ENCODE data around the gene GRB10.

GRB10 gene

GRCh38 chr7:50588937-50589336 is 193.8 kb downstream of the GRB10 start:
- H2BK15ac ChIP-seq (ENCODE audit: low read depth, poor library complexity, severe bottlenecking), result no peak overlapping the region
- H2AFZ ChIP-seq (ENCODE audit: low read depth, low read length), result no peak overlapping the region
- 96% methylated on average over 8 of the region's 8 CpGs for WGBS
- peaks cover 17% of the 10 kb centered on the region for H3K4me1 ChIP-seq (ENCODE audit: control insufficient read depth, insufficient read depth, low read depth, low read length)
- H3K14ac ChIP-seq (ENCODE audit: low read length in 2 of 2), result no peak overlapping the region
- no peak overlapping the region for H2BK5ac ChIP-seq (ENCODE audit: low read depth, low read length, poor library complexity, severe bottlenecking)
- no peak overlapping the region for H2AK5ac ChIP-seq (ENCODE audit: low read length, severe bottlenecking)
- no peak overlapping the region for H3K27ac ChIP-seq (ENCODE audit: low read length, poor library complexity, severe bottlenecking)
- peaks cover 8 to 23% of the 10 kb centered on the region in 2 experiments for H3K36me3 ChIP-seq (ENCODE audit: control insufficient read depth in 1 of 2, insufficient read depth in 2 of 2, low read depth in 1 of 2, low read length in 2 of 2)
- no peak overlapping the region for H3K23ac ChIP-seq (ENCODE audit: low read length in 2 of 2)
- no peak overlapping the region for H2BK12ac ChIP-seq (ENCODE audit: low read length in 2 of 2)
- no peak overlapping the region for H4K91ac ChIP-seq (ENCODE audit: low read length)
- no peak overlapping the region for H3K4me2 ChIP-seq (ENCODE audit: low read length, poor library complexity, severe bottlenecking)
- no peak overlapping the region for H4K8ac ChIP-seq (ENCODE audit: low read length)
- H3K79me1 ChIP-seq (replicated peaks; ENCODE audit: low read length, poor library complexity, severe bottlenecking), result peaks cover 2% of the 10 kb centered on the region
- H3K18ac ChIP-seq (ENCODE audit: low read depth in 1 of 2, low read length in 2 of 2), result no peak overlapping the region
- no peak overlapping the region for H3K9ac ChIP-seq (ENCODE audit: low read length)
- DNase-seq, result no peak
- peaks cover 0 to 4% of the 10 kb centered on the region in 2 experiments for H3K27me3 ChIP-seq (ENCODE audit: control insufficient read depth in 1 of 2, insufficient read depth in 1 of 2, low read length in 2 of 2)
- no peak overlapping the region for H3K4me3 ChIP-seq (ENCODE audit: insufficient read depth in 1 of 2, low read depth in 1 of 2, low read length in 2 of 2)
- H3K4ac ChIP-seq (ENCODE audit: low read depth in 1 of 2, low read length in 2 of 2), result no peak overlapping the region
- H2BK120ac ChIP-seq (ENCODE audit: low read depth, low read length), result no peak overlapping the region
- peaks cover 4% of the 10 kb centered on the region for H3K9me3 ChIP-seq (ENCODE audit: control insufficient read depth, low read length)

DNA sequence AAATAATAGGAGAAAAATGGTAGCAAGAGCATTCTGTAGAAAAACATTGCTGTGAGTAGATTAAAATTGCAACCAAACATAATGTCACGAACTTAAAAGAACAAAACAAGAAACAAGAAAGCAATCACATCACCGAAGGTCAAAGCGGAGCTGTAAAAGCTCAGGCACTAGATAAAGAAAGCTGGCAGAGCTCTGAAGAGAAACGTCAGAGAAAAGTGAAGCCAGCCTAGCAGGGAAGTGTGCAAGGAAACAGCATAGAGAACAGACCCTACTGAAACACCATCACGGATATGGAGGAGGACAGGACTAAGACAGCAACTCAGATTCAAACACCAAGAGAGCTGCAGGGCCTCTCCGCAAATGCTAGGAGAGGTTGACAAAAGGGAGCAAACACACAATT is 195.0 kb downstream of the GRB10 start:
- no peak overlapping the region for H2AFZ ChIP-seq (ENCODE audit: low read depth, low read length)
- H2BK5ac ChIP-seq (ENCODE audit: low read depth, low read length, poor library complexity, severe bottlenecking), result no peak overlapping the region
- H3K79me1 ChIP-seq (replicated peaks; ENCODE audit: low read length, poor library complexity, severe bottlenecking), result no peaks in the 10 kb centered on the region
- no peak overlapping the region for H3K27ac ChIP-seq (ENCODE audit: low read length, poor library complexity, severe bottlenecking)
- H3K4me1 ChIP-seq (ENCODE audit: control insufficient read depth, insufficient read depth, low read depth, low read length), result peaks cover 13% of the 10 kb centered on the region
- no peak overlapping the region for H4K8ac ChIP-seq (ENCODE audit: low read length)
- no peak overlapping the region for H2BK15ac ChIP-seq (ENCODE audit: low read depth, poor library complexity, severe bottlenecking)
- DNase-seq, result no peak
- H3K9ac ChIP-seq (ENCODE audit: low read length), result no peak overlapping the region
- H3K14ac ChIP-seq (ENCODE audit: low read length in 2 of 2), result no peak overlapping the region
- no peak overlapping the region for H3K4me2 ChIP-seq (ENCODE audit: low read length, poor library complexity, severe bottlenecking)
- peaks cover 3 to 13% of the 10 kb centered on the region in 2 experiments for H3K36me3 ChIP-seq (ENCODE audit: control insufficient read depth in 1 of 2, insufficient read depth in 2 of 2, low read depth in 1 of 2, low read length in 2 of 2)
- H3K23ac ChIP-seq (ENCODE audit: low read length in 2 of 2), result no peak overlapping the region
- H2AK5ac ChIP-seq (ENCODE audit: low read length, severe bottlenecking), result no peak overlapping the region
- H2BK120ac ChIP-seq (ENCODE audit: low read depth, low read length), result no peak overlapping the region
- peaks cover 0 to 4% of the 10 kb centered on the region in 2 experiments for H3K27me3 ChIP-seq (ENCODE audit: control insufficient read depth in 1 of 2, insufficient read depth in 1 of 2, low read length in 2 of 2)
- no peak overlapping the region for H3K18ac ChIP-seq (ENCODE audit: low read depth in 1 of 2, low read length in 2 of 2)
- no peak overlapping the region for H2BK12ac ChIP-seq (ENCODE audit: low read length in 2 of 2)
- no peak overlapping the region for H4K91ac ChIP-seq (ENCODE audit: low read length)
- H3K4ac ChIP-seq (ENCODE audit: low read depth in 1 of 2, low read length in 2 of 2), result no peak overlapping the region
- no peak overlapping the region for H3K4me3 ChIP-seq (ENCODE audit: insufficient read depth in 1 of 2, low read depth in 1 of 2, low read length in 2 of 2)
- peaks cover 10% of the 10 kb centered on the region for H3K9me3 ChIP-seq (ENCODE audit: control insufficient read depth, low read length)
- WGBS, result 92% methylated on average over 6 of the region's 6 CpGs

- H3K79me1 ChIP-seq (replicated peaks; ENCODE audit: low read length, poor library complexity, severe bottlenecking), result no peaks in the 10 kb centered on the region
- H3K4me2 ChIP-seq (ENCODE audit: low read length, poor library complexity, severe bottlenecking), result no peak overlapping the region
- no peaks in the 10 kb centered on the region for H3K36me3 ChIP-seq (ENCODE audit: control insufficient read depth in 1 of 2, insufficient read depth in 2 of 2, low read depth in 1 of 2, low read length in 2 of 2)
- H3K9me3 ChIP-seq (ENCODE audit: control insufficient read depth, low read length), result peaks cover 10% of the 10 kb centered on the region
- no peak overlapping the region for H2BK5ac ChIP-seq (ENCODE audit: low read depth, low read length, poor library complexity, severe bottlenecking)
- no peak overlapping the region for H3K14ac ChIP-seq (ENCODE audit: low read length in 2 of 2)
- no peak overlapping the region for H2BK120ac ChIP-seq (ENCODE audit: low read depth, low read length)
- no peak overlapping the region for H3K27ac ChIP-seq (ENCODE audit: low read length, poor library complexity, severe bottlenecking)
- H3K18ac ChIP-seq (ENCODE audit: low read depth in 1 of 2, low read length in 2 of 2), result no peak overlapping the region
- peaks cover 0 to 4% of the 10 kb centered on the region in 2 experiments for H3K27me3 ChIP-seq (ENCODE audit: control insufficient read depth in 1 of 2, insufficient read depth in 1 of 2, low read length in 2 of 2)
- H4K8ac ChIP-seq (ENCODE audit: low read length), result no peak overlapping the region
- 91% methylated on average over 5 of the region's 5 CpGs for WGBS
- H3K9ac ChIP-seq (ENCODE audit: low read length), result no peak overlapping the region
- no peak overlapping the region for H3K4me3 ChIP-seq (ENCODE audit: insufficient read depth in 1 of 2, low read depth in 1 of 2, low read length in 2 of 2)
- no peak overlapping the region for H3K23ac ChIP-seq (ENCODE audit: low read length in 2 of 2)
- H2BK15ac ChIP-seq (ENCODE audit: low read depth, poor library complexity, severe bottlenecking), result no peak overlapping the region
- no peaks in the 10 kb centered on the region for H3K4me1 ChIP-seq (ENCODE audit: control insufficient read depth, insufficient read depth, low read depth, low read length)
- no peak overlapping the region for H2AFZ ChIP-seq (ENCODE audit: low read depth, low read length)
- H2BK12ac ChIP-seq (ENCODE audit: low read length in 2 of 2), result no peak overlapping the region
- no peak overlapping the region for H2AK5ac ChIP-seq (ENCODE audit: low read length, severe bottlenecking)
- no peak for DNase-seq
- no peak overlapping the region for H4K91ac ChIP-seq (ENCODE audit: low read length)
- no peak overlapping the region for H3K4ac ChIP-seq (ENCODE audit: low read depth in 1 of 2, low read length in 2 of 2)
Measured at GRCh38 chr7:50584793-50585408, 197.8 kb downstream of the GRB10 start.

DNA sequence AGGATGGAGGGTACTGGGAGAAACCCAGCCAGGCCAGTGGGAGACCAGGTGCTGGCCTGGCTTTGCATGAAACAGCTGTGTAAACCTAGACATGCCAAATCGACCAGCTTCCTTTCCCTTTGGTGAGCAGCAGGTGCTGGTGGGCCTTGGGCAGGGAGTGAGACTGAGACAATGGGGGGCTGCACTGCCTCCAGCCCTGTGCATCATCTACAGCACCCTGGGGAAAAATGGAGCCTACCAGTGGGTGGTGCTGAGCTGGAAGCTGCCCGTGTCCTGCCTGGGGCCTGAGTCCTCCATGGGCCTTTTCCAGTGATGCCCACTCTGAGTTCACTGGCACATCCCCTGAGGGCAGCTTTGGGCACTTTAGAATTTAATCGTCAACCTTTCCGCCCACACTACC is 198.3 kb downstream of the GRB10 start:
- WGBS, result 45% methylated on average over 2 of the region's 4 CpGs
- Histone ChIP-seq H3K18ac (ENCODE audit: low read depth in 1 of 2, low read length in 2 of 2) (no peak overlapping the region), H2BK5ac (ENCODE audit: low read depth, low read length, poor library complexity, severe bottlenecking) (no peak overlapping the region), H4K8ac (ENCODE audit: low read length) (no peak overlapping the region), H3K4me3 (ENCODE audit: insufficient read depth in 1 of 2, low read depth in 1 of 2, low read length in 2 of 2) (no peak overlapping the region), H3K27me3 (ENCODE audit: control insufficient read depth in 1 of 2, insufficient read depth in 1 of 2, low read length in 2 of 2) (peaks cover 0 to 4% of the 10 kb centered on the region in 2 experiments), H3K9me3 (ENCODE audit: control insufficient read depth, low read length) (peaks cover 10% of the 10 kb centered on the region), H3K79me1 (replicated peaks; ENCODE audit: low read length, poor library complexity, severe bottlenecking) (no peaks in the 10 kb centered on the region), H2BK15ac (ENCODE audit: low read depth, poor library complexity, severe bottlenecking) (no peak overlapping the region), H2BK120ac (ENCODE audit: low read depth, low read length) (no peak overlapping the region), H3K23ac (ENCODE audit: low read length in 2 of 2) (no peak overlapping the region), H3K4ac (ENCODE audit: low read depth in 1 of 2, low read length in 2 of 2) (no peak overlapping the region), H2AK5ac (ENCODE audit: low read length, severe bottlenecking) (no peak overlapping the region), H3K36me3 (ENCODE audit: control insufficient read depth in 1 of 2, insufficient read depth in 2 of 2, low read depth in 1 of 2, low read length in 2 of 2) (no peaks in the 10 kb centered on the region), H3K4me1 (ENCODE audit: control insufficient read depth, insufficient read depth, low read depth, low read length) (no peaks in the 10 kb centered on the region), H3K4me2 (ENCODE audit: low read length, poor library complexity, severe bottlenecking) (no peak overlapping the region), H2AFZ (ENCODE audit: low read depth, low read length) (no peak overlapping the region), H3K14ac (ENCODE audit: low read length in 2 of 2) (no peak overlapping the region), H2BK12ac (ENCODE audit: low read length in 2 of 2) (no peak overlapping the region), H3K27ac (ENCODE audit: low read length, poor library complexity, severe bottlenecking) (no peak overlapping the region), H4K91ac (ENCODE audit: low read length) (no peak overlapping the region), H3K9ac (ENCODE audit: low read length) (no peak overlapping the region)
- no peak for DNase-seq

All from mesenchymal stem cell (in vitro differentiated cells and primary cell).